Jurkat, Clone E6-1 (cell line): ENCODE data around the gene TRAPPC5.

Source experiments
- DNase-seq: peaks from one replicate; pipeline ENCODE4 v3.0.0-alpha.2; 2011; ENCODE audit warnings: low read depth, low spot score
- H3K4me3 ChIP-seq: 2 replicates; pipeline ENCODE4 v1.5.1; 2011; ENCODE audit warnings: mild to moderate bottlenecking, low read length, control low read depth, moderate library complexity

Gene TRAPPC5

DNA sequence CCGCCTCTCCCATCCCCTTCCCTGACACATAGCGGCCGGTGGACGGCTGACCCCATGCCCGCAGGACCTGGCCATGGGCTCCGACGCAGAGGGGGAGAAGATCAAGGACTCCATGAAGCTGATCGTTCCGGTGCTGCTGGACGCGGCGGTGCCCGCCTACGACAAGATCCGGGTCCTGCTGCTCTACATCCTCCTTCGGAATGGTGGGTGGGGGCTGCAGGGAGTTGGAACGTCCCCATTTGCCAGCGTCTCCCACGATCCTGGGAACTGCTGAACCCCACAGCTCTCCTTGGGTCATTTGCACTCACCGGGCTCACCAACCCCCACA lies 36.1 kb upstream of the TRAPPC5 start:
- DNase-seq = no peak
- H3K4me3 ChIP-seq = no peak overlapping the region

DNA sequence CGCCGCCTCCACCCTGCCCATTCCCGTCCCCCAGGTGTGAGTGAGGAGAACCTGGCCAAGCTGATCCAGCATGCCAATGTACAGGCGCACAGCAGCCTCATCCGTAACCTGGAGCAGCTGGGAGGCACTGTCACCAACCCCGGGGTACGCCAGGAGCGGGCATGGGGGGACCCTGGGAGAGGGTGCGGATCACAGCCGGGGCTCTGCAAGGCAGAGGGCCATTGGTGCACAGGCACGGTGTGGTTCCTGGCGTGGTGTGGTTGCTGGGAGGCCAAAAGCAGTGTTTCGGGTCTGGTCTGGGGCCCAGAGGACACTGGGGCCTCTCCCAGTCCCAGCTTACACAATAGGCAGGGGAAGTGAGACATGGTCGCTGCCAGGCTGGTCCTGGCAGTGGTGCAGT lies 35.5 kb upstream of the TRAPPC5 start:
- no peak for DNase-seq
- H3K4me3 ChIP-seq = no peak overlapping the region

DNA sequence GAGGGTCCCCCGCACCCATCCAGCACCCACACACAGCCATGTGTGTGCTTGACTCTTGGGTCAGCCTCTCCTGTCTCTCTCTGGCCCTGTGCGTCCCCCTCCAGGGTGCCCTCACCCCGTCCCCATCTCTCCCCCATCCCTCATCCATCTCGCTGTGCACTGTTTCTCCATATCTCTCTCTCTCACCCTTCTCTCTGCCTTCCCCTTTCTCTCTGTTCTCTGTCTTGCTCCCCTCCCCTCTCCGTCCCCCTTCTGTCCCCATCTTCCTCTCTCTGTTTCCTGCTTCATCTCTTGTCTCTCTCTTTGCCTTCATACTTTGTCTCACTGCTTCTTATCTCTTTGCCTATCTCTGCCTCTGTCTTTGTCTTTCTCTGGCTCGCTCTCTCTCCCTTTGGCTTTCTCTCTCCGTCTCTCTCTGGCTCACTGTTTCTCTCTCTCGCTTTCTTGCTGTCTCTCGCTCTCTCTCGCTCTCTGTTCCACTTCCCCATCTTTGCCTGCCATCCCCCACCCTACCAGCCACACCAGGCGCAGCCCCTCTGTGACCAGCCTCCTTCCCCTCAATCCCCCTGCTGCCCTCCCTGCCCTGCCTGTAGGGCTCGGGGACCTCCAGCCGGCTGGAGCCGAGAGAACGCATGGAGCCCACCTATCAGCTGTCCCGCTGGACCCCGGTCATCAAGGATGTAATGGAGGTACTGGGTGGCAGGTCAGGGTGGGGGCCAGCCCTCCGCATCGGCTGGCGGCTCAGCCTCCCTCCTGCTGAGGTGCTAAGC lies 34.8 kb upstream of the TRAPPC5 start:
- DNase-seq = no peak
- no peak overlapping the region for H3K4me3 ChIP-seq

- DNase-seq = no peak
Measured at GRCh38 chr19:7646426-7646700, 34.3 kb upstream of the TRAPPC5 start.

DNA sequence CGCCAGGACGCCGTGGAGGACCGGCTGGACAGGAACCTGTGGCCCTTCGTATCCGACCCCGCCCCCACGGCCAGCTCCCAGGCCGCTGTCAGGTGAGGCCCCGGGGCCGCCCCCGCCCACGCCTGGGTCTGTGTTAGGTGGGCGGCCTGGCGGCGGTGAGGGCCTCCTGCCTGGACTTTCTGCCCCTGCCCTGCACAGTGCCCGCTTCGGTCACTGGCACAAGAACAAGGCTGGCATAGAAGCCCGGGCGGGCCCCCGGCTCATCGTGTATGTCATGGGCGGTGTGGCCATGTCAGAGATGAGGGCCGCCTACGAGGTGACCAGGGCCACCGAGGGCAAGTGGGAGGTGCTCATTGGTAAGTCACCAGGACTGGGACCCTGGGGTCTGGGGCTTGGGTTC lies 33.5 kb upstream of the TRAPPC5 start:
- no peak for DNase-seq
- H3K4me3 ChIP-seq = no peak overlapping the region

More at GRCh38 chr19:7646426-7646700, 34.3 kb upstream of the TRAPPC5 start:
- no peak overlapping the region for H3K4me3 ChIP-seq

DNA sequence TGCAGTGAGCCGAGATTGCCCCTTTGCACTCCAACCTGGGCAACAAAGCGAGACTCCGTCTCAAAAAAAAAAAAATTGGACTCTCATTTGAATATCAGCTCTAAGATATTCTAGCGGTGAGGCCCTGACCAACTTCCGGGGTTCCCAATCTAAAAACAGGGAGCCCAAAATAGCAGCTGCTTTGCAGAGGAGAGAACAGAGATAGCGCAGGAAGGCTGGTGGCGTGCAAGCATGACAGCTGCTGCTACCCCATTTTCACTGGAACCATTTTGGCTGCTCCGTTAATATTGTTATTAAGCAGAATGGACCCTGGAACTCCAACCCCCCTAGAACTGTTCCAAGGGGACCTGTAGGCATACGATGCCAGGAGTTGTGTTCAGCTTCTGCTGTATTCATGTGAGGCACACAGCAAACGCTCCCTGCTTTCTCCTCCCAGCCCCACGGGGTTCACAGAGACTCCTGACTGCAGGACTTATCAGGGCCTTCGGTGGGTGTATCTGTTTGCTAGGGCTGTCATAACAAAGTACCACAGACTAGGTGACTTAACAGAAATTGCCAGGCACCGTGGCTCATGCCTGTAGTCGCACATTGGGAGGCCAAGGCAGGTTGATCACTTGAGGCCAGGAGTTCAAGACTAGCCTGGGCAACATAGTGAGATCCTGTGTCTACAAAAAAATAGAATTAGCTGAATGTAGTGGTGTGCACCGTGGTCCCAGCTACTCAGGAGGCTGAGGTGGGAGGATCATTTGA lies 32.2 kb upstream of the TRAPPC5 start:
- no peak for DNase-seq
- no peak overlapping the region for H3K4me3 ChIP-seq

DNA sequence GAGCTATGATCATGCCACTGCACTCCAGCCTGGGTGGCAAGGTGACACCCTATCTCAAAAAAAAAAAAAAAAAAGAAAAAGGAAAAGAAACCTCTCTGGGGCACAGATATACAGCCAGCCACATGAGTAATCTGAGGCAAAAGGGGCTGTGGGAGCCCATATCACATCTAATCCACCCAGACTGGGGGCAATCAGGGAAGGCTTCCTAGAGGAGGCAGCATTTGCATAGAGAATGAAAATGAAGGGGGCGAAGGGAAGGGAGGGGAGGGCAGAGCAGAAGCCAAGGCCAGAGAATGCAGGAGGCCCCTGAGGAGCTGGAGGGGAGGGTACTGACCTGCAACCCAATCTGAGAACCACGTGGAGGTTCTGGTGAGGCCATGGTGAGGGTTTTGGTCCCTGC lies 30.5 kb upstream of the TRAPPC5 start:
- no peak for DNase-seq
- H3K4me3 ChIP-seq = no peak overlapping the region

- peak overlapping the region; percentile 50 for H3K4me3 ChIP-seq
- peak; percentile 82 for DNase-seq
Measured at GRCh38 chr19:7652061-7652641, 28.5 kb upstream of the TRAPPC5 start.

DNA sequence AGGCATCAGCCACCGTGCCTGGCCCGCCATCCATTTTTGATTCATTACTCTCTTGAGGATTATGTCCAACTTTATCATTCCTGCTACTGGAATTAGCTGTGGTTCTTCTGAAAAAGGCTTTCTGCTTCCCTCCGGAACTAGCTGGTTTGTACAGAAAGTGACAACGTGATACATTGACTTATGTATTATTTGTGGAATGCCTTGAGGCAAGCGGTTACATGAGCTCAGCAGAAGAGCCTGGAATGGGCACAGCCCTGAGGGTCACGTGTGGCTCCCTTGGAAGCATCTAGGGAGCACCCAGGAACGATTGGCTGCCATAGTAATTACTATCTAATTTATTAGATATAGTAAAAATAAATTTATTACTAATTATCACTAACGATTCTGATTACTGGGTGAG lies 26.2 kb upstream of the TRAPPC5 start:
- DNase-seq = no peak

DNA sequence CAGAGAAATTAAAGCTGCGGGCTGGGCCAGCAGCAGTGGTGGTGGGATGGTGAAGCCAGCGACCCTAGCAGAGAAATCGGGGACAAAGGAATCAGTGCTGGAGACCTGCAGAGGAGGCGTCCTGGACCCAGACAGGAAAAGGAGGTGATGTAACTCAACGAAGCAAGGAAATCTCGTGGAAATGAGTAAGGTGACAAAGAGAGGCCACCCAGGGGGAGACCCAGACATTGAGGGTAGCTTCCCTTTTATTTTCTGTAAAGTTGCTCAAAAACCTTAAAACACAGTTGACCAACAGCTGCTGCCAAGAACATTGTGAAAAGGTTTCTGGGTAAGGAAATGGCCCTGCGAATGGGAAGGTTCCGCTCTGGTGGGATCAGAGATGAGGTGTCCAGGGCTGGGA lies 25.1 kb upstream of the TRAPPC5 start:
- DNase-seq = no peak
- no peak overlapping the region for H3K4me3 ChIP-seq

More for the DNA sequence above, 26.2 kb upstream of the TRAPPC5 start:
- no peak overlapping the region for H3K4me3 ChIP-seq

DNA sequence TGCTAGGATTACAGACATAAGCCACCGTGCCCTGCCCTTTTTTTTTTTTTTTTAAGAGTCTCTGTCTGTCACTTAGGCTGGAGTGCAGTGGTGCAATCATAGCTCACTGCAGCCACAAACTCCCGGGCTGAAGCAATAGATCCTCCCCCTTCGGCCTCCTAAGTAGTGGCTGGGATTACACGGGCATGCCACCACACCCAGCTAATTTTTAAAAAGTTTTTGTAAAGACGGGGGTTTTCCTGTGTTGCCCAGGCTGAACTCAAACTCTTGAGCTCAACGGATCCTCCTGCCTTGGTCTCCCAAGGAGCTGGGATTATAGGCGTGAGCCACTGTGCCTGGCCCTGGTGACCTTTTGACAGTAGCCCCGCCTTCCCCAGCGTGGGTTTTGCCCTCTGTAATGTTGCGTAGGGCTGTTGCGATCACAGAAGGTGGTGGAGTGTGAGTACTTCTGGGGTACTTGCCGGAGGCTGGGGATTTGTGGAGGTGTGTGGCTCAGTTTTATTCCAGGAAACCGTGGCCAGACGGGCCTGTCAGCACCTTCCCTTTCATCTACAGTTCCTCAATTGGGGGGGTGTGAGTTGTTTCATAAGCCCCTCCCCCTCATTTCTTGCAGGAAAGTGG lies 23.4 kb upstream of the TRAPPC5 start:
- DNase-seq = no peak
- H3K4me3 ChIP-seq = no peak overlapping the region

DNA sequence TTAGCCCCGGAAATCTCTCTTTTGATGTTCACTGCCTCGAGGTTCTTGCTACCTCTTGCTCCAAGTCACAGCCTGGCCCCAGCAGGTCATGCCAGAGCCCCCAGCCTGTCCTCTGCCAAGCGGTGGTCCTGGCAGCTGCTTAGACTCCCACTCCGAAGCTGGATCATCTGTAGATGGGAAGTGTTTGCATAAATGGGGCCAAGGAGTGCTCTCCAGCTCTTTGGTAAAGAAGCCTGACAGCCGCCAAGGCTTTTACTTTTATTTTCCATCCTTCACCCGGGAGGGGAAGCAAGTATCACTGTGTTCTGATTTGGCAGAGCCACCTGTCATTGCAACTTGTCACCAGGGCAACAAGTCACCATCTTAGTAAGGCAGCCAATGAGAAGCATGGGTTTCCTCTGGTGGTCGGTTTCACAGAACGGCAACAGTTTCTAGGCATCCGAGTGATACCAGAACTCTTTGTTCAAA lies 22.4 kb upstream of the TRAPPC5 start:
- peak; percentile 92 for DNase-seq
- H3K4me3 ChIP-seq = peak overlapping the region; percentile 35

GRCh38 chr19:7661744-7662538 lies 18.7 kb upstream of the TRAPPC5 start:
- DNase-seq = no peak
- H3K4me3 ChIP-seq = no peak overlapping the region

DNA sequence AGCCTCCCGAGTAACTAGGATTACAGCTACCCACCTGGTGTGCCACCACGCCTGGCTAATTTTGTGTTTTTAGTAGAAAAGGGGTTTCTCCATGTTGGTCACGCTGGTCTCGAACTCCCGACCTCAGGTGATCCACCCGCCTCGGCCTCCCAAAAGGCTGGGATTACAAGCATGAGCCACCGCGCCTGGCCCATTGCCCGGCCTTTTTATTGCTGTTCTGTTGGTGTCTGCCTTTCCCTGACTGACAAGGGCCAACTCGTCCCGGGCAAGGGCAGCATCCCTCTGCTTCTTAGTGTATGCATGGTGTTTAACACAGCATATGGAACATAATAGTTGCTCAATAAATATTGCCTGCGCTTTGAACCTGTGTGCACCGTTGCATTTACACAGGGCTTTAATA lies 18.0 kb upstream of the TRAPPC5 start:
- no peak for DNase-seq
- no peak overlapping the region for H3K4me3 ChIP-seq

DNA sequence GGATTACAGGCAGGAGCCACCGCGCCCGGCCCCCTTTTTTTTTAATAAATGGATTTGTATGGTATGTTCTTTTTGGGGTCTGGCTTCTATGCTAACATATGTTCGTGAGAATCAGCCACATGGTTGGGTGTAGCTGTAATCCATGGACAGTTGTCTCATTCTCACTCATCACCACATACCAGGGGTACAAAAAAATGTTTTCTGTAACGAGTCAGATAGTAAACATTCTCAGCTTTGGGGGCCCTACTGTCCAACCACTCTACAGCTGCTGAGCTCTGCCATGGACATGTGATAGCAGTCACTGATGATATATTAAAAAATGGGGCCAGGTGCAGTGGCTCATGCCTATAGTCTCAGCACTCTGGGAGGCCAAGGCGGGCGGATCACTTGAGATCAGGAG lies 16.9 kb upstream of the TRAPPC5 start:
- no peak for DNase-seq

GRCh38 chr19:7665076-7665475 lies 15.6 kb upstream of the TRAPPC5 start:
- no peak overlapping the region for H3K4me3 ChIP-seq
- no peak for DNase-seq

More for the DNA sequence above, 16.9 kb upstream of the TRAPPC5 start:
- no peak overlapping the region for H3K4me3 ChIP-seq

DNA sequence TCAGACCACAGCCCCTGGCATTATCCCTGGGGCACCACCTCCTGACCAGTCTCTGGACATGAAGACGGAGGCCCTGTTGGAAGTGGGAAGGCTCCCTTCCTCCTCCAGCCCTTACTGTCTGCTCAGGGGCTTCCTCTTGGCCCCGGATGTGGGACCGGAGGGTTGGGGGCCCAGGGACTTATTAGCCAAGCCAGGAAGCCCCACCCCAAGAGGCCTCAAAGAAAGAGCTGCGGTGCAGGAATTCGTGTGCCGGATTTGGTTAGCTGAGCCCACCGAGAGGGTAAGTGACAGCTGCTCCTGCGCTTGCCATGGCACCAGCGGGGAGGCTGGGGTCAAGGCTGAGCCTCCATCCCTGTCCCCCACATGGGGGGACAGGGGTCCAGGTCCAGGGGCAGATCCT lies 11.8 kb upstream of the TRAPPC5 start, which contains the start of gene RETN:
TSS of gene RETN (plus strand) at position 208 of the 400 bp plus-strand sequence. CDS start 278 bp downstream, outside the sequence.
- DNase-seq = peak; percentile 76
- H3K4me3 ChIP-seq = peak within 1 kb of the TSS; percentile 24; the same call in 1 of the 2 replicates

- H3K4me3 ChIP-seq = no peak overlapping the region
- no peak for DNase-seq
Measured at GRCh38 chr19:7669641-7670040, 11.0 kb upstream of the TRAPPC5 start.

GRCh38 chr19:7670150-7670783 lies 10.4 kb upstream of the TRAPPC5 start:
- DNase-seq = no peak
- no peak overlapping the region for H3K4me3 ChIP-seq
